Activated T-helper 9 cell treated with anti-CD3 and anti-CD28 coated beads, Interleukin-2, amount 50 U/mL, for 16 hours (primary cell): ENCODE results near the gene ST8SIA4.
A peak's percentile ranks its signal among the peaks of the same experiment; 100 is the strongest.

Experiments
- DNase-seq: peaks from one replicate; pipeline ENCODE4 v3.0.0-alpha.2; 2020; ENCODE audit warnings: low read depth

The ST8SIA4 gene, protein sequence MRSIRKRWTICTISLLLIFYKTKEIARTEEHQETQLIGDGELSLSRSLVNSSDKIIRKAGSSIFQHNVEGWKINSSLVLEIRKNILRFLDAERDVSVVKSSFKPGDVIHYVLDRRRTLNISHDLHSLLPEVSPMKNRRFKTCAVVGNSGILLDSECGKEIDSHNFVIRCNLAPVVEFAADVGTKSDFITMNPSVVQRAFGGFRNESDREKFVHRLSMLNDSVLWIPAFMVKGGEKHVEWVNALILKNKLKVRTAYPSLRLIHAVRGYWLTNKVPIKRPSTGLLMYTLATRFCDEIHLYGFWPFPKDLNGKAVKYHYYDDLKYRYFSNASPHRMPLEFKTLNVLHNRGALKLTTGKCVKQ

DNA sequence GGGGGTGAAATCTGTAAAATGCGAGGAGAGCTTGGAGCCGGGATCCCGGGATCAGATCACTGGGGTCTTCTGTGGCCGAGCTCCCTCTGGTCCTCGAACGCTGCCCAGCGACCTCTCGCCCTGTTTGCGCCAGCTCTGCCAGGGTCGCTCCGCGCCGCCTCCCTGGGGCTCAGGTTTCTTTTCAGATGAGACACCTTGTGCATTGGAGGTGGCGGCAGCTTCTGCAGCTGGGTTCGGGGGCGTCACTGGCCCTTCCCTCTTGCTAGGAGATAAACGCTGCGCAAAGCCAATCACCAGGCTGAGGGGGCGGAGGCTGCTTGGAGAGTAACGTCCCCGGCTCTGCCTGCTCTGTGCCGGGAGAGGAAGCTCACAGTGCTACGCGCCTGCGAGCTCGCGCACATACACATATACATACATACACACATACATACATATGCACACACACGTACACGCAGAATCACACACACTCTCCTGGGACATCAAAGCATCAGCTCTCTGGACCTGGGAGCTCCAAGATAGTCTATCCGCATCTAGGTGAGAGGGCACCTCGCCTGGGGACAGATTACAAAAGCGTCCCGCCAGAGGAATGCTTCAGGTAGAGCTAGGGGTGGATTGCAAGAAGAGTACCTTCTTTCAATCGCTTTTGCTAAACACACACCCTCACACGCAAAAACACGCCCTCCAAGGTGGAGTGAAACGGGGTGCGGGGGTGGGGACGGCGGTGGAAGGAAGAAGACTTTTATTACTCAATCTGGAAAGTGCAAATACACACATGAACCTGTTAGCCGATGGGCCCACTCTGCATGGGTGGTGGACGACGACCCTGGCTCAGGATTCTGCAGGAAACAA lies at the start of gene ST8SIA4:
TSS of gene ST8SIA4 (minus strand) at position 244 of the 849 bp plus-strand sequence. CDS start 327 bp downstream, outside the sequence.
- DNase-seq, result peak; percentile 82

DNA sequence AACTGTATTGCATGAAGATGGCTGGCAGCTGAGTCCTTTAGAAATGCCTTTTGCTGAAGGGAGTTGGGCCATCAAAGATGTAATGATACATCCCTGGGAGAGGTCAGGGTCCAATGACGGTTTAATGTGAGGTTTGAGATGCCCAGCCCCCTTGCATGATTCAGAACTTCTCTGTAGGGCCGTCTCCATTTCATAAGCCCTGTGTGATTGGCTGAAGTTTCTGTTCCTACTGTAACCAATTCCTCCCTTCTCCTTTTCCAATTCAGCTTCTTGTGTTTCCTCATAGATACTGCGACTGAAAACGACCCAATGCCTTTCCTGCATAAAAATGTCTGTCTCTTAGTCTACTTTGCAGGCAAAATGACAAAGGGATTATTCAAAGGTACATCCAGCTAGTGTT lies 47.9 kb upstream of the ST8SIA4 start:
- DNase-seq, result no peak

DNA sequence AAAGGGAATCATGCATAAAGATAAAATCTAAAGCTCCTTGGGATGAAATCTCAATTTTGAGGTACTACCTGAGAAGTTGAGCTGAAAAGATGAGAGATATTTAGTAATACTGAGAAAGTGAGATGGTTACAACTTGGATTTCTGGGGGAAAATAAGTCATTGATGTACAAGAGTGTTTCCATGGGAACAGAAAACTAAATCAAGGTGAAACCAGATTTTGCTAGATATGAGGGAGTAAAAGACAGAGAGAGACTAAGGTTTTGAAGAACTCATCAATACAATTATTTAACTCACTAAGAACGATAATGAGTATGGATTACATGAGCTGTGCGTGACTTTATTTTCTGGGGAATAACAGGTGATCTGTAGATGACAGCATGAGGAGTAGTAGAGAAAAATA lies 10.2 kb upstream of the ST8SIA4 start:
- no peak for DNase-seq

DNA sequence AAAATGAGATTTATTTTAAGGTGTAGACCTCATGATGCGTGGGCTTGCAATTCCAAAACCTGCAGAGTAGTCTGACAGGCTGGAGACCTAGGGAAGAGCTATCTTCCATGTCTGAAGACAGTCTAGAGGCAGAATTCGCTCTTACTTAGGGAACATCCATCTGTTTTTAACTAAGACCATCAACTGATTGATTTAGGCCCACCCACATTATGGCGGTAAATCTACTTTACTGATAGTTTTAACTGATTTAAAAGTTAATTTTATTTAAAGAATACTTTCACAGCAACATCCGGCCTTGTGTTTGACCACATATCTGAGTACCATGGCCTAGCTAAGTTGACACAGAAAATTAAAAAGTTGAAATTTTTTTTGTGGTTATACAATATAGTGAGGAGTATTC lies 6.0 kb upstream of the ST8SIA4 start:
- DNase-seq, result no peak

DNA sequence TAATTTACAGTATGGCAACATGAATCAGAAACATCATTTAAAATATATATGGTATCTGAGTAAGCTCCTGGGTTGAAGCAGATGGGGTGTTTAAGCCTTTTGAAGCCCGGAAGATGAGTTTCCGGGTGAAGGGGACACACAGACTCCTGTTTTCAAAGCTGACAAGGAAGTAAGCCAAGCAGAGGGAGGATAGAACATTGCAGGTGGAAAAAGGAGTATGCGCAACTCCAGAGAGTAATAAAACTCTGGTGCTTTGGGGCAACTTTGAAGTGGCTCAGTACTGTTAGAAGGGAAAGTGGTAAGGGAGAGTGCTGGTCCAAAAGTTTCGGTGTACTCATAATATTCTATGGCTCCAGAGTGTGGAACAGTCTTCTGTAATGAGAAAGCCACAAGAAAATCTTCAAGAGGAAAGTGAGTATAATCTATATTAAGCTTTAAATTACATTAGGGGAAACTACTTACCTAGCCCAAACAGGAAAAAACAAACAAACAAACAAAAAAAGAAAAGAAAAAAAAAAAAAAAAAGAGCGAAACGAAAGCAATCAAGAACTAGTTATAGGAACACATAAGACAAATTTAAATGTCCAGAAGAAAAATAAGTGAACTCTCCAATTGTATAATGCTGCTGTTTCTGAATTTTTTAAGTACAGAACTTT lies 2.3 kb upstream of the ST8SIA4 start:
- DNase-seq, result no peak

DNA sequence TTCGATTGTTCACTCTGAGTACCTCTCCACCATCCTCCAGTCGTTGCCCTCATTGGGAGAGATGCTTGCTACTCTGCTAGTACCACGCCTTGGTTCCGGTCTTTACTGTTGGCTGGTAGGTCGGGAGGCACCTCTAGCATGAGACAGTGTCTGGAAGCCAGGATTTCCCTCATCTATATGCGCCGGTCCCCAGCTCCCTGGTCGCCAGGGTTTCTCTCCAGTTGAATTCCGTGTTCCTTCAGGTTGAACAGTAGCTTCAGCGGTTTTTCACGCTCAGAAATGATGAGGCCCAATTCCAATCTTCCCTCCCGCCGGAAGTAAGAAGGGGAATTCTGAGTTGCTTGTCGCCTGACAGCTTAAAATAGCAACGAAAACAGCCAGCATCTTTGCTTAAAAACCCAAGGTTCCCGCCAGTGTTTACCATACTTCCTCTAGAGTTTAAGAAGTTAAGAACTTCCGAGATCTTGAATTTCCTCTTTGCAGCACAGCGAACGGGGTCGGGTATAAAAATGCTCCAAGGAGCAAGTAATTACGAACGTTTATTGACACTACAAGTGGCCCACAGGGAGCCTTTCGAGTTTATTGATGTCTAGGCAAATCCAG lies 1.3 kb upstream of the ST8SIA4 start:
- DNase-seq, result no peak

DNA sequence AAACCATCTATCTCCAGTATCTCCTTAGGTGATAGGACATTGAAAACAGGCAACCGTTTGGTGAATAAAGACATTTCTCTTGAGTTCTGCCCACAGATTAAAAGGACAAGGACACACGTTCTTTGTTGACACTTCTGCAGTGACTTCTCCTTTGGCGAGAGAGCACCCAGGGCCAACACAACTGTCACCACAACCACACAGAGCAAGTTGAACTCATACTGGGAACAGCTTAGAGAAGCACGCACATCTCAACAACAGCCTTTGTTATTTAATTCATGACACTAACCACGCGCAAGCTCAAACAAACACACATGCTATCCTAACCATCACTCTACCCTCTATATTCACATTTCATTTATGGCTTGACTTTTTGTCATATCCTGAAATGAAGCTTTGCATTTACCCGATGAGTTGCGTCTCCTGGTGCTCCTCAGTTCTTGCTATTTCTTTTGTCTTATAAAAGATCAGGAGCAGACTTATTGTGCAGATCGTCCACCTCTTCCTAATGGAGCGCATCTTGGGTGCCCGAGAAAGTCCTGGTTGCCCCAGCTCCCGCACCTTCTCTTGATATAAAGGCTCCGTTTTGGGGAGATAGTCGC lies 543 bp downstream of the ST8SIA4 start:
- DNase-seq, result no peak

DNA sequence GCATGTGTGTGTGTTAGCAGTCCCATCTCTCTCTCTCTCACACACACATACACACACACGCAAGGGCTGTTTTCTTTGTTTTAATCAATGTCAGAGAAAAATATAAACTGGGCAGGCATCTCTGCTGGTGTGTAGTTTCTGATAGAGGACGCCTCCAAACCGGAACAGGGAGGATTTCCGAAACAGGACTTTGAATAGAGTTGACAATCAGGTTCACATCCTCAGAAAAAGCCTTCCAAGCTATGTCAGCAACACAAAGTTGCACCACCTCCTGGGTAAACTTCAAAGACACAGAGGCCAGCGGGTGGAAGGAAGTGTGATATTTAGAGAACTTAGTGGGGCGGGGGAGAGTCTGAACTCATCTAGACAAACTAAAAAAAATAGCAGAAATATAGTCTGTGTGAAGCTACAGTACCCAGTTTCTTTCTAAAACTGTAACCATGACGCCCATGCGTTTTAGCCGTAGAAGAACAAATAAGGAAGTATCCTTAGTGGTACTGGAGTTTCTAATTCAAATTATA lies 1.2 kb downstream of the ST8SIA4 start:
- DNase-seq, result peak; percentile 31

DNA sequence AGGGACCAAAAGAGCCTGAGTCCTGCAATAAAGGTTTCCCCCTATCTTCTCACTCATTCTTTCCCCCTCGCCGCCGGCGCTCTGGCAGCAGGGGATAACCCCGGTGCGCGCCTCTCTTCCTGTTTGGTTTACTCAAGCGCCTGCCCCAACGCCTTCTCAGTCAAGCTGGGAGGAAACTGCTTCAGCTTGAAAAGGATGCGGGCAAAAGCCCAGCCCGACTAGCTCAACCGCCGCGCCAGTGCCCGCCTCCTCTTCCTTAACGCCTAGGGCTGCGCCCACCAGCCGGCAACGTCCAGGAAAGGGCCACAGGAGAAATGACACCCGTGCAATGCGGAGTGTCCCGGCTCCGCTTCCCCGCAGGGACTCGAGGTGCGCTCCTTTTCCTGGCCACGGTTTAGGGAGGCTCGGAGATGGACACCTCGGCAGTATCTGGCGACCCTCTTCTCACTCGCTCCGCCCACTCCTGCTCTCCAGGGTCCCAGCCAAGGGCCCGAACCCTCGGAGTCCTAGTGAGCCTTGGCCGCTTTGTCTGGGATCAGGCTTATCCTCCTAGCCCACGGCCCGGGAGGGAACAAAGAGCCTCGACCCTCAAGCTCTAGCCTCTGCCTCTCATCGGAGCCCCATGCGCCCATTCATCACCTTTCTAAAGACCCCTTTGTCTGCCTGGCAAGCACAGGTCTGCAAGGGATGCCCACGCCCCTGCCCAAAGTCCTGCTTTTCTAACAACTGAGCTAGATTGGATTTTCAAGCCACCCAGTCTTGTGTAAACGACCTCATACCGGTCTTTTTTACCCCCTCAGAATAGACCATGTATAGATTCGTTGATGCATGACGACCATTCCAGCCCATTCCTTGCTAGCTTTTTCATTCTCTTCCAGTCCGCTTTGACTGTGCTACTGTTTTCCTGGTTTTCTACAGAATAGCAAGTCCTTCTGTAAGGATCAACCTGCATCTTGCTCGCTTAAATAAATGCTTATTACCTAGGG lies 2.0 kb downstream of the ST8SIA4 start:
- peak; percentile 90 for DNase-seq

DNA sequence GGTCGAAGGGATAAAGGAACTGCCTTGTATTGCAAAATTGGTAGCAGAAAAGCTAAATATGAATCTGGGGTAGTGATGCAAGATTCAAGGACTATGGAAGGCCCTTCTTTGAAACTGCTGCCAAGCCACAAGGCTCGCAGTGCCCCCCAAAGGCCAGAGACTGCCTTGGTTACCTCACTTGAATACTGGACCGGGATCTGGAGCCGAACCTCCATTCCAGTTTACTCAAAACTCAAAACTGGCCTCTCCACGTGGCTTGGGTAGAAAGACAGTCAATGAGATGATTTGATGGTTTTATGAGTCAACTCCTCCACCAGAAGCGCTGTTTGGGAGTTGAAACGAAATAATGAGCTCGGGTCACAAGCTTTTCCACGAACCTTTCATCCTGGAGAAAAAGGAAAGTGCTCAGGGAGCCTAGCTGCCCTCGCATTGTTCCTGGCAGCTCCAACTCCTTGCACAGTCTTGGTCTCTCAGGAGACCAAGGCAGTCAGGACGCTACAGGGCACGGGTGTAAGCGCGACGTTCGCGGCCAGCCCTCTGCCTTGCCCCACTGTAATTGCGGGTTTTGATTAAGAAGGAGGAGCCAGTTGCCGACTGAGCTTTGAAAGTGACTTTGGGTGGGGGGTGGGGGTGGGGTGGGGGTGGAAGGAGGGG lies 2.8 kb downstream of the ST8SIA4 start:
- peak; percentile 30 for DNase-seq

DNA sequence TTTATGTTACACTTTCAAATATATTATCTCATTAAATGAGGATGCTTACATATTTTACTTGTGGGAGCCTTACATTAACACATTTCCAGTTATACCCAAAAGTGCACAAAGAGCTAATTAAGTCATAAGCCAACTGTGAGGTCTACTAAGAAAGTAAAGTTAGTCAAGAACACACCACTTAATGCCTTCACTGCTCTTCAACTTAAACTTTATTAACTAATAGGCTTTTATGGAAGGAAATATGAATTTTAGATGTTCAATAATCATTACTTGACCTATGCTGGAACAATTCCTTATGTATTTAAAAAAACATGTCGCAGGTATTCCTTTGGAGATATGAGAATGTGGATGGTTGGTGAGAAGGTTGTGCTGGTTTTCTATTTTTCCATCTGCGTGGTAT lies 3.4 kb downstream of the ST8SIA4 start:
- DNase-seq, result no peak

DNA sequence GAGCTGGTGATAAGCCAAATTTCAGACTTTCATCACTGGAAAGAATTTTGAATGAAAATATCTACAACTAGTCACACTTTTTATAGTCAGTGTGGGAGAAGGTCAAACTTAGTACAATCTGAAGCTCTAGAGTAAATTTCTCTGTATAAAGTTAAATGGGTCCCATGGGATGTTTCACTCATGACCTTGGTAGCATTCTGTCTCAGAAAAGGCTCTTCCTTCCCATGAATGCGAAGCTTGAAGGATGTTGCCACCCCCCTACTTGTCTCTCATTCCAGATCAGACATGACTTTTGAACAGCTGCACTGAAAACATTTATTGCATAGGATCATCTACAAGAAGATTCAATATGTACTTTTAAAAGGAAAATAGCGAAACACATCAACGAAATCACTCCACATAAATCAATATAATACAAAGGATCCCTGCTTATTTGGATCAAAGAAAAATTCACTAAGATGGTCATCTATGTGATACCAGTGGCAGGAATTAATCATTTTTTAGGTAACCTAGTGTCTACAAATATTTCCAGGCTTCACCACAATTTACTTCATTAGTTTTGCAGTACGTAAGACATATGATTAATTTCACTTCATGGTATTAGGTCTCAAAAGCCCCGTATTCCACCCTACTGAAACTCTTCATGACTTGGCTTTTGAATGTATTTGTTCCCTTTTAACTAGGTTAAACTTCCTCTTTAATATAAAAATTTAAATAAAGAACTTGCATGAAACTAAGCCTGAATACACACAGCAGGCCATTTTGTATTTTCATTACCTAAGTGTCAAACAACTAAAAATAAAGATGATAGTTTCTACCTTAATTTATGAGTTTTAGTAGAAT lies 4.4 kb downstream of the ST8SIA4 start:
- DNase-seq, result no peak

DNA sequence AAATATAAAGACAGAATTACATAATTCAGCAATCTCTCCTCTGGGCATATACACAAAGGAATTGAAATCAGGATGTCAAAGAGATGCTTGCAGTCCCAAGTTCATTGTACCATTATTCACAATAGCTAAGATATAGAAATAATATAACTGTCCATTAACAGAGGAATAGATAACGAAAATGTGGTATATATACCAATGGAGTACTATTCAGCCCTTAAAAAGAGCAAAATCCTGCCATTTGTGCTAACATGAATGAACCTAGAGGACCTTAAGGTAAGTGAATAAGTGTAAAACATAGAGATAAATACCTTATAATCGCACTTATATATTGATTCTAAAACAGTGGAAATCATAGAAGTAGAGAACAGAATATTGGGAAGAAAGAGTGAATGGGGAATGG lies 7.0 kb downstream of the ST8SIA4 start:
- no peak for DNase-seq

DNA sequence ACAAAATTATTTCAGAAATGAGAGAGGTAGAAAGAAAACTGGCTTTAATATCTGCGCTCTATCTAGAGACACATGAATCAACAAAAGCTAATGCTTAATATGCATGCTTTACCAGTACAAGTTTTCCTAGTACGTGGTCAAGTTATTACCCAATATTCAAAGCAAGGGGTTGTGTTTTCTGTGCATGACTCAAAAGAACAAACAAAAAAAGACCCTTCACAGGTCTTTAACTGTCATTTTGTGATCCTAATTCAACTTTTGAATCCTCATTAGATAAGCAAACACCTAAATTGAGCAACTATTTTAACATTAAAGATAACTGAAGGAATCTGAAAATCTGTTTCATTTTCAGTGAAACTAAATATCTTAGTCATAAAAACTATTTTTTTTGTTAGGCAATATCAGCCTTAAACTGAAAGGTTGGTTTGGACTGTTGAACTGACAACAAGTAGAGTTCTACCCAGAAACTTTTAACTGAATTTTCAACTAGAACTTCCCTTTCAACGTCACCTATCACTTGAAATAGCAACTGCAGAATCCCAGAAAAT lies 12.5 kb downstream of the ST8SIA4 start:
- no peak for DNase-seq

DNA sequence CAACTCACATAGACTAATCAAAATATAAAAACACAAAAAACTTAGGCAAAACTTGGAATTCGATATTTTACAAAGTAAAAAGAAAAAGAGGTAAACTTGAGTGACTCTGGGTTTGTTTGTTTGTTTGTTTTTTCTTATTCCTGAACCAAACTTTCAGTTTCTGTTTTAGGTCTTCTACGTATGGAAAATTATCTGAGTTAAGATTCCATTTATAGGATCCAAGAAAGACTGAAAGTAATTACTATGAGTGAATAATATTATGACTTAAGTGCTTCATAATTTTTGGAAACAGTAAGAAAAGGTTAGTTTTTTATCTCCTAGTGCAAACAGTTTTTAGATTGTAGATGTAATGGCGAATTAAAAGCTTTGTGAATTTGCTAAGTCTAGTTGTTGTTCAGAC lies 13.2 kb downstream of the ST8SIA4 start:
- DNase-seq, result no peak

DNA sequence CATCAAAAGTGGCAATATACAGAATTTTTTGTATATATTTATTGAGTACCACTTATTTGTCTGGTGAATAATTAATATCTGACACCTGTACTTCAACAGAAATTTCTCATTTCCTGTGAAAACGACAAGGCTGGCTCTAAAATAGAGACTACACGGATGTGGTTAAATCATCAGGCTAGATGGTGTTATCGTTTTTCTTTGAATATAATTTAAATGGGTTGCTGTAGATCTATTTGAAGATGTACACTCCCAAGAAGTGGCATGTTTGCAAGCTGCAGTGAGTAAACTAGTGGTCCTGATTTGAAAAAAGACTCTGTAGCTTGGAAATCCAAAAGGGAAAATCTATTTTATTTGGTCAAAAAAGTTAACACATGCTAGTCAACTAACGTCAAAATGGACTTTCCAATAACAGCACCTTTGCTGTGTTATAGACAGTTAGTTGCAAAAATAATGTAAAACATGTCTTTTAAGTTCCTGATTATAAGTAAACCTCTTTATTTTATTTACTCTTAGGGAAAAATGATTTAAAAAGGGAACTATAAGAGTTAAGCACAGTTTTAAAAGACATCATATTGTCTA lies 13.8 kb downstream of the ST8SIA4 start:
- DNase-seq, result no peak

DNA sequence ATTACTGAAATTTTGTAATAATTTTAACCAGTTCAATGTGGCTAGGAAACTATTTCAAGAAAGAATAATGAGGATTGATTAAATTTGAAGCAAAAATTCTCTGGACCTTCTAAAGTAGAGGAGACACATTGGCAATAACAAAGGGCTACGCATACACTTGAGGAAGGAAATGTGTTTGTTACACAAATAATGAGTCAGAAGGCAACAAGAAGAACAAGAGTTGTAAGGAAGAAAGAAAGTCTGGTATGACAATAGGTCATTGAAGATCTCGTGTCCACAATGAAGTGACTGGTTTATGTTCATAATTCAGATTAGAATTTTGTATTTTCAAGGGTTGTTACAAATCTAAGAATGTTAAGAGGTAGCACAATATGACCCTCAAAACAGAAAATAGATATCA lies 25.8 kb downstream of the ST8SIA4 start:
- DNase-seq, result no peak
